Stimulated activated CD4-positive, alpha-beta T cell treated with anti-CD3 and anti-CD28 coated beads, Interleukin-12 subunit alpha, Interleukin-12 subunit beta, amount 100 ng/mL, for 48 hours (primary cell): ENCODE data around the gene GAGE13.
"Not testable (repeated sequence)": the region's sequence is repeated elsewhere in the genome, so short reads cannot be mapped to it uniquely, and the experiment has no call there.

Source experiments
- DNase-seq, 3 donors: peaks; one replicate each; pipeline ENCODE4 v3.0.0-alpha.2; 2020; ENCODE audit warnings: low read depth in 2 of 3, low spot score in 1 of 3

The GAGE13 gene

DNA sequence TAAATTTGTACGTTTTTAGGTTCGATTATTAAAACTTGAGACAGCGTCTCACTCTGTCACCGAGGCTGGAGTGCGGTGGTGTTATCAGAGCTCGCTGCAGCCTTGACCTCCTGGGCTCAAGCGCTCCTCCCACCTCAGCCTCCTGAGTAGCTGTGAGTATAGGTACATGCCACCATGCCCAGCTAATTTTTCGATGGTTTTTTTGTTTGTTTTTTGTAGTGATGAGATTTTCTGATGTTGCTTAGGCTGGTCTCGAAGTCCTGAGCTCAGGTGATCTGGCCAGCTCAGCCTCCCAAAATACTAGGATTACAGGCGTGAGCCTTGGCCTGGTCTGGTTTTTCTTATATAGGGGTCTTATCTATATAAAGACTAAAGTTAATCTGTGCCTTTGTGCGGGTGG, 961 bp upstream of the GAGE13 start:
- not testable (repeated sequence) for DNase-seq

DNA sequence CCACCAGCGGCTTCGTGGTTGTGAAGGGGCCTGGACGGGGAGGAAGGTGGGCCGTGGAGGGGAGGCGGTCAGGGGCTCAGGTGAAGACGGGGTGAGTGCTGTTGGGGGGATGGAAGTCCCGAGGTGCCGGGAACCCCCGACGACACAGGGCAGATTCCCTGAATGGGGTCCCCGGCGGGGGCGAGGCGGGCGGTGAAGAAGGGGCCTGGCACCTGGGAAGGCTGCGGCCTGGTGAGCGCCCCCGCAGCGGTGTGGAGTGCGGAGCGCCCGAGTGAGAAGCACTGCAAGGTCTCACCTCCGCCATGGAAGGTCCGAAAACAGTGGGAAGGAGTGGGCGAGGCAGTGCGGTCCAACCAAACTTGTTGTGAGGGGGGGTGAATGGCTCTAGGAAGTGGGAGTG, 459 bp downstream of the GAGE13 start:
- not testable (repeated sequence) for DNase-seq

DNA sequence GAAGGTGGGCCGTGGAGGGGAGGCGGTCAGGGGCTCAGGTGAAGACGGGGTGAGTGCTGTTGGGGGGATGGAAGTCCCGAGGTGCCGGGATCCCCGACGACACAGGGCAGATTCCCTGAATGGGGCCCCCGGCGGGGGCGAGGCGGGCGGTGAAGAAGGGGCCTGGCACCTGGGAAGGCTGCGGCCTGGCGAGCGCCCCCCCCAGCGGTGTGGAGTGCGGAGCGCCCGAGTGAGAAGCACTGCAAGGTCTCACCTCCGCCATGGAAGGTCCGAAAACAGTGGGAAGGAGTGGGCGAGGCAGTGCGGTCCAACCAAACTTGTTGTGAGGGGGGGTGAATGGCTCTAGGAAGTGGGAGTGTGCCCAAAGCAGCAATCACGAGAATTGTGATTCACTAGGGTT, 10.1 kb downstream of the GAGE13 start:
- not testable (repeated sequence) for DNase-seq

DNA sequence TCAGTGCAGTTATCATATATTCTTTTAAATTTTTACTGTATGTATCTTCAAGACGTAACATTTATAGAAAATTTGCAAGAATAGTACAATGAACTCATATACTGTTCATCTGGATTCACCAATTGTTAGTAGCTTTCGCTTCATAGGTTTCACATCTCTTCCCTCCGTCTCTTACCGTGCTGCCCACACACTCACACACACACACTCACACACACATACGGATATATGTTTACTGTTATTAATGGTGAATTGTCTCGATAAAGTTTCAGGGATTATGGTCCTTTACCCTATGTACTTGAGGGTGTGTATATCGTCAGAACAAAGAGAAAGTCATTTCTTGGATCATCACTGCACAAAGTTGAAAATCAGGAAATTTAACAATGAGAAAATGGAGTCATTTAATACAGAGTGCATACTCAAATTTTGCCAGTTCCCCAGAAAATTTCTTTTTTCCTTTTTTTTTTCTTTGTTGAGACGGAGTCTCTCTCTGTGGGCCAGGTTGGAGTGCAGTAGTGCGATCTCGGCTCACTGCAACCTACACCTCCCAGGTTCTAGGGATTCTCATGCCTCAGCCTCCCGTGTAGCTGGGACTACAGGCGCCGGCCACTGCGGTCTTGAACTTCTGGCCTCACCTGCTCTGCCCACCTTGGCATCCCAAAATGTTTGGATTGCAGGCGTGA, 13.3 kb downstream of the GAGE13 start:
- DNase-seq: not testable (repeated sequence)

DNA sequence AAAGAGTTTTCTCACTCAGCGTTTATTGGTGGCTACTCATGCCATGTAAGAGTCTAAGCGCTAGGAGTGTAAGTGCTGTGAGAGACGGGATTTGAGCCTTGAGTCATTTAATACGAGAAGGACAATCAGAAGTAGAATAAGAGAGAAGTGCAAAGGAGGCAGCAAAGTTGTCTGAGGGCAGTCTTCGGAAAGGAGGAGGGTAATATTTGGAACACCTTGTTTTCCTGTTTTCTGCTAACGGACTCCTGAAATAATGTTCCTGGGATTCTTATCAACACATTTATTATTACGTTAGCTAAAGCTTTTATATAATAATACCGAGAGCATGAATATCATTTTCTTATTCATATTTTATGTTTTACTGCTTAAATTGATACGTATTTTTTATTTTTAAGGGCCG, 14.0 kb downstream of the GAGE13 start:
- DNase-seq: not testable (repeated sequence)

DNA sequence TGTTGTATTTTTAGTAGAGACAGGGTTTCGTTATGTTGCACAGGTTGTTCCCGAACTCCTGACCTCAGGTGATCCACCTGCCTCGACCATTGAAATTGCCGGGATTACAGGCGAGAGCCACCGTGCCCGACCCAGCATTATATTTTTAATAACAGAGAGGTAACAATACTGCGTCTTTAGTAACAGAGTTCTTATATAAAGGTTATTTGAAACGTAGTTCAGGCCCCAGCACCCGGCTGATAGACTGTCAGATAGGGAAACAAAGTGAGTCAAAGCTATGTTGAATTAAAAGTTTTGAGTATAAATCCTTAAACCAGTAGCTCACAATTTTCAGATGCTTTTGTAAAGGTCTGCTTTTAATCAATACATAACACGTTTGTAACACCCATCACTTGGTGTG, 14.8 kb downstream of the GAGE13 start:
- not testable (repeated sequence) for DNase-seq
